ENCODE data around the gene CD83. TPM values are rescaled to one million over a fixed set of nuclear protein-coding genes. Genes with fewer than 3 reads are reported as not detected.
"Not testable (repeated sequence)": the region's sequence is repeated elsewhere in the genome, so short reads cannot be mapped to it uniquely, and the experiment has no call there.

Gene CD83
- total RNA-seq, 1 experiment from 2014 or later = 1.0 TPM

DNA sequence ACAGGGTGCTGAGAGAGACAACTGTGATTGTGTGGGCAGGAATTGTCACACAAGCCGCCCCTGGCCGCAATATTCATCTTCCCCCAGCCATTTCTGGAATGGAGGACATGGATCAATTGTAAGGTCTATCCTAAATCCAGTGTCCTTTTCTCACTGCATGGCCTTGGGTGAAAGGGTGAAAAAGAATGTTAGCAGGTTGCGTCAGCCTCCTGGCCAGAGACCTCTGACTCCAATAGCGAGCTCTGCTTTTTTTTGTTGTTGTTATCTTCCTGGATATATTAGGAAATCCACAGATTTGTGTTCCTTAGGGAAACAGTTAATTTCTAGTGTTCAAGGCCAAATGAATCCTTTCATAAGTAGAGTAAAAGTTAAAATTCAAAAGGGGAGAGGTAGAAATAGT lies 47.1 kb upstream of the CD83 start:
- CTCF ChIA-PET = interaction anchor here (1.0 kb wide), 1 partner anchor 162 kb away, joined by 3 read pairs; no protein-coding TSS in a partner anchor
- POLR2A ChIA-PET = no interaction called here
- TF ChIP-seq, protein P1, sequence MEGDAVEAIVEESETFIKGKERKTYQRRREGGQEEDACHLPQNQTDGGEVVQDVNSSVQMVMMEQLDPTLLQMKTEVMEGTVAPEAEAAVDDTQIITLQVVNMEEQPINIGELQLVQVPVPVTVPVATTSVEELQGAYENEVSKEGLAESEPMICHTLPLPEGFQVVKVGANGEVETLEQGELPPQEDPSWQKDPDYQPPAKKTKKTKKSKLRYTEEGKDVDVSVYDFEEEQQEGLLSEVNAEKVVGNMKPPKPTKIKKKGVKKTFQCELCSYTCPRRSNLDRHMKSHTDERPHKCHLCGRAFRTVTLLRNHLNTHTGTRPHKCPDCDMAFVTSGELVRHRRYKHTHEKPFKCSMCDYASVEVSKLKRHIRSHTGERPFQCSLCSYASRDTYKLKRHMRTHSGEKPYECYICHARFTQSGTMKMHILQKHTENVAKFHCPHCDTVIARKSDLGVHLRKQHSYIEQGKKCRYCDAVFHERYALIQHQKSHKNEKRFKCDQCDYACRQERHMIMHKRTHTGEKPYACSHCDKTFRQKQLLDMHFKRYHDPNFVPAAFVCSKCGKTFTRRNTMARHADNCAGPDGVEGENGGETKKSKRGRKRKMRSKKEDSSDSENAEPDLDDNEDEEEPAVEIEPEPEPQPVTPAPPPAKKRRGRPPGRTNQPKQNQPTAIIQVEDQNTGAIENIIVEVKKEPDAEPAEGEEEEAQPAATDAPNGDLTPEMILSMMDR (IDR thresholded peaks at IDR 0.05; ENCODE audit: insufficient read depth in 1 of 2, low read depth in 1 of 2, low read length in 1 of 2, severe bottlenecking in 1 of 2, unreplicated experiment in 1 of 2) = no peak
- H3K9me3 Mint-ChIP-seq (ENCODE audit: unreplicated experiment) = no peaks in the 10 kb centered on the region
- H3K36me3 Mint-ChIP-seq (ENCODE audit: insufficient read depth, unreplicated experiment) = no peaks in the 10 kb centered on the region
- intact Hi-C loops (cut with micrococcal nuclease; ENCODE audit: unreplicated experiment) = no loop called here
- H3K27ac Mint-ChIP-seq (ENCODE audit: unreplicated experiment) = no peak overlapping the region
- no peaks in the 10 kb centered on the region for H3K27me3 ChIP-seq (replicated peaks; ENCODE audit: control insufficient read depth, insufficient read depth, low read length)
- H3K9me3 ChIP-seq = no peaks in the 10 kb centered on the region
- no TSS peak for BruUV-seq (replicated peaks)
- no peak overlapping the region for H3K4me3 Mint-ChIP-seq (ENCODE audit: unreplicated experiment)
- no peak overlapping the region for H3K4me3 ChIP-seq (ENCODE audit: low read depth, low read length)
- no peaks in the 10 kb centered on the region for H3K27me3 Mint-ChIP-seq (ENCODE audit: insufficient read depth, unreplicated experiment)
- H3K4me1 Mint-ChIP-seq (ENCODE audit: low read depth, unreplicated experiment) = peaks cover 7% of the 10 kb centered on the region
- DNase-seq = no peak
- H3K36me3 ChIP-seq (ENCODE audit: control insufficient read depth, insufficient read depth, low read length) = no peaks in the 10 kb centered on the region
- H3K4me1 ChIP-seq = no peaks in the 10 kb centered on the region

DNA sequence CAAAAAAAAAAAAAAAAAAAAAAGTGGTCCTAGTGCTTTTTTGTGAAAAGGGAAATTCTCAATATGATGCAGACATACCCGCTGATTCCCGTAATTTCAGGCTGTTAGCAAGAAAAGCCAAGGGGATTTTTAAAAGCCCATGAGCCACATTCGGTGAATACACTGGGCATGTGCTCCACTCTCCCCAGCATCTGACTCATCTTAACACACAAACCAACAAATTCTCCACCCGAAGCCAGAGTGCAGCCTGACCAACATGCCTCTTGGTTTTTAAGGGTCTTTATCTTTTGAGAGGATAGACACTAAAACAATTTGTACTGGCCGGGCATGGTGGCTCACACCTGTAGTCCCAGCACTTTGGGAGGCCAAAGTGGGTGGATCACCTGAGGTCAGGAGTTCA lies 45.5 kb upstream of the CD83 start:
- BruUV-seq (replicated peaks) = no TSS peak
- intact Hi-C loops (cut with micrococcal nuclease; ENCODE audit: unreplicated experiment) = no loop called here
- no peaks in the 10 kb centered on the region for H3K36me3 Mint-ChIP-seq (ENCODE audit: insufficient read depth, unreplicated experiment)
- H3K4me3 Mint-ChIP-seq (ENCODE audit: unreplicated experiment) = no peak overlapping the region
- Histone ChIP-seq H3K27me3 (replicated peaks; ENCODE audit: control insufficient read depth, insufficient read depth, low read length) (no peaks in the 10 kb centered on the region), H3K9me3 (no peaks in the 10 kb centered on the region), H3K4me3 (ENCODE audit: low read depth, low read length) (no peak overlapping the region), H3K4me1 (0 out of 2 replicates have a peak, but pooled peaks cover under 1% of the 10 kb centered on the region), H3K36me3 (ENCODE audit: control insufficient read depth, insufficient read depth, low read length) (no peaks in the 10 kb centered on the region)
- no peaks in the 10 kb centered on the region for H3K27me3 Mint-ChIP-seq (ENCODE audit: insufficient read depth, unreplicated experiment)
- H3K27ac Mint-ChIP-seq (ENCODE audit: unreplicated experiment) = no peak overlapping the region
- H3K9me3 Mint-ChIP-seq (ENCODE audit: unreplicated experiment) = no peaks in the 10 kb centered on the region
- H3K4me1 Mint-ChIP-seq (ENCODE audit: low read depth, unreplicated experiment) = no peaks in the 10 kb centered on the region
- TF ChIP-seq, protein P1 (IDR thresholded peaks at IDR 0.05; ENCODE audit: insufficient read depth in 1 of 2, low read depth in 1 of 2, low read length in 1 of 2, severe bottlenecking in 1 of 2, unreplicated experiment in 1 of 2) = no peak
- CTCF ChIA-PET = no interaction called here
- no peak for DNase-seq
- POLR2A ChIA-PET = no interaction called here

DNA sequence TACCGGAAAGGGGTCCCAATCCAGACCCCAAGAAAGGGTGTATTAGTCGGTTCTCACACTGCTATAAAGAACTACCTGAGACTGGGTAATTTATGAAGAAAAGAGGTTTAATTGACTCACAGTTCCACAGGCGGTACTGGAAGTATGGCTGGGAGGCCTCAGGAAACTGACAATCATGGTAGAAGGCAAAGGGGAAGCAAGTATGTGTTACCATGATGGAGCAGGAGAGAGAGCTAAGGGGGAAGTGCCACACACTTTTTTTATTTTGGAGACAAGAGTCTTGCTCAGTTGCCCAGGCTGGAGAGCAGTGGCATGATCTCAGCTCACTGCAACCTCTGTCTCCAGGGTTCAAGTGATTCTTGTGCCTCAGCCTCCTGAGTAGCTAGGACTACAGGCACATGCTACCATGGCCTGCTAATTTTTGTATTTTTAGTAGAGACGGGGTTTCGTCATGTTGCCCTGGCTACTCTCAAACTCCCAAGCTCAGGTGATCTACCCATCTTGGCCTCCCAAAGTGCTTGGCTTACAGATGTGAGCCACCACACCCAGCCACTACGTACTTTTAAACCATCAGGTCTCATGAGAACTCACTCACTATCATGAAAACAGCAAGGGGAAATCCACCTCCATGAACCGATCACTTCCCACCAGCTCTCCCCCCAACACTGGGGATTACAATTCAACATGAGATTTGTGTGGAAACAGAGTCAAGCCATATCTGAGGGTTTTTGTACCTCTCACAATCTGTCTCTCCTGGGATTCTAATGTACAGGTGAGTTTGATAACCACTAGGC lies 43.8 kb upstream of the CD83 start:
- H3K9me3 ChIP-seq; H3K27ac Mint-ChIP-seq (ENCODE audit: unreplicated experiment); BruUV-seq (replicated peaks); CTCF ChIA-PET; H3K4me3 ChIP-seq (ENCODE audit: low read depth, low read length); DNase-seq; H3K27me3 ChIP-seq (replicated peaks; ENCODE audit: control insufficient read depth, insufficient read depth, low read length); H3K4me3 Mint-ChIP-seq (ENCODE audit: unreplicated experiment); H3K27me3 Mint-ChIP-seq (ENCODE audit: insufficient read depth, unreplicated experiment); H3K9me3 Mint-ChIP-seq (ENCODE audit: unreplicated experiment); intact Hi-C loops (cut with micrococcal nuclease; ENCODE audit: unreplicated experiment); H3K4me1 ChIP-seq; H3K36me3 Mint-ChIP-seq (ENCODE audit: insufficient read depth, unreplicated experiment); H3K4me1 Mint-ChIP-seq (ENCODE audit: low read depth, unreplicated experiment); POLR2A ChIA-PET; H3K36me3 ChIP-seq (ENCODE audit: control insufficient read depth, insufficient read depth, low read length): not testable (repeated sequence)

Measured in Caco-2 (cell line).